ENCODE measurements around the gene GSN.

DNA sequence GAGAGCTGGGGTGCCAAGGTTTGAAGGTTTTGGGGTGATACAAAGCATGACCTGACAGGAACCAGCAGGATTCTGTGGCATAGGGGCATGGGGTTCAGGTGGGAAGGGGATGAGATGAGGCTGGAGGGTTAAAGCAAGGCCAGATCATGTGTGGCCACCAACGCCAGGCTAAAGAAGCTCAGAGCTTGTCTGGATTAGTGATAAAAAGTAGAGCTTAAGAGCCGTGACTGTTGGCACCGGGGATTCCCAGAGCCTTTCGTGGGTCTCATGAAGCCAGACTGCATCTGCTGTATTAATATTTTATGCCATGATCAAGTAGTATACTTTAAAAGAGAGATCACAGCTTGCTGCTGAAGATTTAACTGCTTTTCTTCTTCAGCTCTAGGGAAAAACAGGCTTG, 8.5 kb upstream of the GSN start:
- TF ChIP-seq, protein P1, sequence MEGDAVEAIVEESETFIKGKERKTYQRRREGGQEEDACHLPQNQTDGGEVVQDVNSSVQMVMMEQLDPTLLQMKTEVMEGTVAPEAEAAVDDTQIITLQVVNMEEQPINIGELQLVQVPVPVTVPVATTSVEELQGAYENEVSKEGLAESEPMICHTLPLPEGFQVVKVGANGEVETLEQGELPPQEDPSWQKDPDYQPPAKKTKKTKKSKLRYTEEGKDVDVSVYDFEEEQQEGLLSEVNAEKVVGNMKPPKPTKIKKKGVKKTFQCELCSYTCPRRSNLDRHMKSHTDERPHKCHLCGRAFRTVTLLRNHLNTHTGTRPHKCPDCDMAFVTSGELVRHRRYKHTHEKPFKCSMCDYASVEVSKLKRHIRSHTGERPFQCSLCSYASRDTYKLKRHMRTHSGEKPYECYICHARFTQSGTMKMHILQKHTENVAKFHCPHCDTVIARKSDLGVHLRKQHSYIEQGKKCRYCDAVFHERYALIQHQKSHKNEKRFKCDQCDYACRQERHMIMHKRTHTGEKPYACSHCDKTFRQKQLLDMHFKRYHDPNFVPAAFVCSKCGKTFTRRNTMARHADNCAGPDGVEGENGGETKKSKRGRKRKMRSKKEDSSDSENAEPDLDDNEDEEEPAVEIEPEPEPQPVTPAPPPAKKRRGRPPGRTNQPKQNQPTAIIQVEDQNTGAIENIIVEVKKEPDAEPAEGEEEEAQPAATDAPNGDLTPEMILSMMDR (IDR thresholded peaks at IDR 0.05; ENCODE audit: low read length): no peak
- no peak for TF ChIP-seq EZH2 (IDR thresholded peaks at IDR 0.05; ENCODE audit: borderline replicate concordance, low read length)

Measured in OCI-LY1 (cell line).